HCT116 (cell line): ENCODE data around the gene SGSM2.

Experiments
- CBX3 ChIP-seq: IDR thresholded peaks from 2 replicates; pipeline ENCODE4 v1.6.1; 2012; ENCODE audit warnings: low read depth
- CTCF ChIP-seq, 3 experiments: fragments of 200-600 bp in 1 of 3; sonication (generic) in 1 of 3; IDR thresholded peaks in 2 of 3; conservative IDR thresholded peaks in 1 of 3; 2 replicates each; pipeline ENCODE4 v1.5.1; 2012 to 2017; ENCODE audit warnings: low read depth in 2 of 3, low read length in 2 of 3, antibody characterized with exemption in 1 of 3, borderline replicate concordance in 1 of 3, control low read depth in 1 of 3, mild to moderate bottlenecking in 1 of 3, mixed read lengths in 1 of 3, mixed run types in 1 of 3, moderate library complexity in 1 of 3; ENCODE audit not compliant: insufficient read depth in 1 of 3
- POLR2AphosphoS5 ChIP-seq: IDR thresholded peaks from 2 replicates; pipeline ENCODE4 v1.6.1; 2011; ENCODE audit warnings: mild to moderate bottlenecking, low read depth, low read length, moderate library complexity
- SIN3A ChIP-seq: IDR thresholded peaks from 2 replicates; pipeline ENCODE4 v1.6.1; 2012; ENCODE audit warnings: low read depth
- YY1 ChIP-seq: IDR thresholded peaks from 2 replicates; pipeline ENCODE4 v1.6.1; 2011; ENCODE audit warnings: low read length, low read depth, moderate library complexity, mild to moderate bottlenecking; ENCODE audit not compliant: insufficient replicate concordance; ENCODE audit errors: extremely low read depth

GRCh38 chr17:2419486-2419885, 82.2 kb downstream of the SGSM2 start:
- TF ChIP-seq CTCF (IDR thresholded peaks at IDR 0.05 in 2 of 3, conservative IDR thresholded peaks at IDR 0.05 in 1 of 3; ENCODE audit: borderline replicate concordance in 1 of 3, insufficient read depth in 1 of 3, low read depth in 2 of 3, low read length in 2 of 3) (no peak), YY1 (no peak), POLR2AphosphoS5 (no peak), SIN3A (no peak), CBX3 (no peak)
